HepG2 (cell line): ENCODE data around the gene ZNF844. TPM values are rescaled to one million over a fixed set of nuclear protein-coding genes. Genes with fewer than 3 reads are reported as not detected.

Experiments used
- BCLAF1 ChIP-seq: fragments of 450-650 bp; IDR thresholded peaks from 2 replicates; pipeline ENCODE4 v1.6.1; 2017; ENCODE audit warnings: mild to moderate bottlenecking
- BRF2 ChIP-seq: sonication (generic); formaldehyde crosslinking; IDR thresholded peaks from 2 replicates; pipeline ENCODE4 v1.8.1; 2022; ENCODE audit warnings: mild to moderate bottlenecking, missing genetic modification reagents
- CENPBD1 ChIP-seq: sonication (generic); formaldehyde crosslinking; IDR thresholded peaks from 2 replicates; pipeline ENCODE4 v1.8.0; 2022; ENCODE audit warnings: missing genetic modification reagents, low read depth, mild to moderate bottlenecking, borderline replicate concordance
- CHD4 ChIP-seq: fragments of 200-600 bp; sonication (generic); IDR thresholded peaks from 2 replicates; pipeline ENCODE4 v1.7.0; 2017; ENCODE audit warnings: mild to moderate bottlenecking, low read length, borderline replicate concordance
- HDAC1 ChIP-seq: sonication (generic); formaldehyde crosslinking; IDR thresholded peaks from 2 replicates; pipeline ENCODE4 v1.5.1; 2020; ENCODE audit warnings: mild to moderate bottlenecking, missing genetic modification reagents
- IKZF5 ChIP-seq: IDR thresholded peaks from 2 replicates; pipeline ENCODE4 v1.6.1; 2018; ENCODE audit warnings: missing genetic modification reagents, mild to moderate bottlenecking, missing compliant biosample characterization
- IRF9 ChIP-seq: sonication (generic); formaldehyde crosslinking; IDR thresholded peaks from 2 replicates; pipeline ENCODE4 v1.8.0; 2022; ENCODE audit warnings: missing genetic modification reagents, mild to moderate bottlenecking, borderline replicate concordance
- KDM3A ChIP-seq: IDR thresholded peaks from 2 replicates; pipeline ENCODE4 v1.6.1; 2018; ENCODE audit warnings: low read depth, missing compliant biosample characterization
- MAFF ChIP-seq: IDR thresholded peaks from 2 replicates; pipeline ENCODE4 v1.6.1; 2011; ENCODE audit warnings: low read depth, low read length, improper control_type of control experiment
- MIER2 ChIP-seq: IDR thresholded peaks from 2 replicates; pipeline ENCODE4 v1.6.1; 2016; ENCODE audit warnings: missing biosample characterization, missing genetic modification reagents
- MYPOP ChIP-seq: sonication (generic); formaldehyde crosslinking; IDR thresholded peaks from 2 replicates; pipeline ENCODE4 v1.8.1; 2023; ENCODE audit warnings: mild to moderate bottlenecking, moderate library complexity, missing genetic modification reagents
- RBFOX2 ChIP-seq: fragments of 200-400 bp; formaldehyde crosslinking; IDR thresholded peaks from 2 replicates; pipeline ENCODE4 v1.6.1; 2017; ENCODE audit warnings: low read depth, mild to moderate bottlenecking, low read length
- TAF15 ChIP-seq: fragments of 200-400 bp; formaldehyde crosslinking; IDR thresholded peaks from one replicate; pipeline ENCODE4 v1.6.1; 2018; ENCODE audit warnings: mild to moderate bottlenecking, low read depth, low read length; ENCODE audit not compliant: poor library complexity, severe bottlenecking
- TFAP4 ChIP-seq: sonication (generic); IDR thresholded peaks from 2 replicates; pipeline ENCODE4 v1.6.1; 2016; ENCODE audit warnings: low read depth, borderline replicate concordance
- TOE1 ChIP-seq: sonication (generic); formaldehyde crosslinking; IDR thresholded peaks from 2 replicates; pipeline ENCODE4 v1.4.0; 2020; ENCODE audit warnings: mild to moderate bottlenecking, missing genetic modification reagents
- ZC3H4 ChIP-seq: sonication (generic); formaldehyde crosslinking; IDR thresholded peaks from 2 replicates; pipeline ENCODE4 v1.4.0; 2020; ENCODE audit warnings: missing genetic modification reagents, borderline replicate concordance
- ZKSCAN5 ChIP-seq: sonication (generic); formaldehyde crosslinking; IDR thresholded peaks from 2 replicates; pipeline ENCODE4 v1.5.1; 2020; ENCODE audit warnings: mild to moderate bottlenecking, missing genetic modification reagents
- ZNF234 ChIP-seq: sonication (generic); formaldehyde crosslinking; conservative IDR thresholded peaks from 2 replicates; pipeline ENCODE4 v1.5.1; 2020; ENCODE audit warnings: mild to moderate bottlenecking, missing genetic modification reagents
- ZNF431 ChIP-seq: sonication (generic); formaldehyde crosslinking; IDR thresholded peaks from 2 replicates; pipeline ENCODE4 v1.9.0; 2022; ENCODE audit warnings: missing genetic modification reagents, low read depth, mild to moderate bottlenecking, borderline replicate concordance
- ZNF563 ChIP-seq: sonication (generic); formaldehyde crosslinking; IDR thresholded peaks from 2 replicates; pipeline ENCODE4 v1.8.0; 2022; ENCODE audit warnings: mild to moderate bottlenecking, moderate library complexity, missing genetic modification reagents
- polyA plus RNA-seq, 8 experiments: library from polyadenylated mRNA; depleted of rRNA in 3 of 8; stranded (reverse) in 7 of 8; unstranded in 1 of 8; fragments of >200 nt; fragmentation: Illumina TruSeq in 4 of 8; extraction: Trizol in 4 of 8; gene quantifications; 2 replicates each; pipeline versions ENCODE4 v1.2.1 to v1.2.3, GENCODE V29; 2011 to 2016; ENCODE audit warnings: low read depth in 4 of 8, missing spikeins in 1 of 8, mixed read lengths in 1 of 8; ENCODE audit not compliant: insufficient read depth in 1 of 8
- total RNA-seq, 5 experiments: library from RNA; depleted of rRNA; stranded (reverse); fragments of >200 nt; fragmentation: Illumina TruSeq; extraction: Trizol; gene quantifications; 2 replicates each; pipeline ENCODE4 v1.2.3, GENCODE V29; 2016; ENCODE audit warnings: low read depth in 1 of 5

Gene ZNF844
- total and polyA plus RNA-seq, 2 of the 13 experiments (the other 11 are each of a cell fraction or from before 2014, with no cell fraction given), result 1.0 to 3.2 TPM

- TF ChIP-seq BCLAF1, result no peak
- TF ChIP-seq CHD4, result no peak
- TF ChIP-seq ZNF234 (CRISPR knock-in tag), result no peak
- TF ChIP-seq ZNF431 (CRISPR knock-in tag), result no peak
- TF ChIP-seq ZNF563 (CRISPR knock-in tag), result no peak; the same call in 1 of the 2 replicates
- TF ChIP-seq MIER2 (CRISPR knock-in tag), result no peak
- no peak for TF ChIP-seq MAFF
- TF ChIP-seq BRF2, result no peak
- TF ChIP-seq IRF9 (CRISPR knock-in tag), result no peak
- TF ChIP-seq IKZF5 (CRISPR knock-in tag), result no peak
- no peak for TF ChIP-seq ZKSCAN5 (CRISPR knock-in tag)
- no peak for TF ChIP-seq TFAP4
- no peak for TF ChIP-seq KDM3A (CRISPR knock-in tag)
- TF ChIP-seq HDAC1 (CRISPR knock-in tag), result peak; percentile 44; the same call in 1 of the 2 replicates
- TF ChIP-seq CENPBD1 (CRISPR knock-in tag), result no peak
- TF ChIP-seq MYPOP (CRISPR knock-in tag), result no peak
- TF ChIP-seq ZC3H4 (CRISPR knock-in tag), result no peak
- TF ChIP-seq TOE1 (CRISPR knock-in tag), result no peak
- no peak for TF ChIP-seq TAF15
- peak; percentile 71 for TF ChIP-seq RBFOX2
These were observed at the start of gene ZNF844 (continued) for GRCh38 chr19:12064590-12065538.
